Erythroblast (primary cell): Measurements from ENCODE around the gene PTPN22.

ENCODE experiments used
- DNase-seq, 2 experiments: peaks; one replicate each; lab custom pipeline; 2025; lab: John Stamatoyannopoulos, UW
- GATA1 ChIP-seq: IDR thresholded peaks from 2 replicates; pipeline ENCODE4 v1.6.1; 2011; ENCODE audit warnings: low read depth, mild to moderate bottlenecking, control low read depth, low read length, moderate library complexity
- POLR2A ChIP-seq: IDR thresholded peaks from 2 replicates; pipeline ENCODE4 v1.6.1; 2011; ENCODE audit warnings: mild to moderate bottlenecking, low read length

Gene PTPN22

GRCh38 chr1:113871597-113872113 lies at the start of gene PTPN22:
Gene PTPN22 (minus strand): TSS chr1:113871712.
- TF ChIP-seq POLR2A (peak; percentile 74), GATA1 (no peak)

DNA sequence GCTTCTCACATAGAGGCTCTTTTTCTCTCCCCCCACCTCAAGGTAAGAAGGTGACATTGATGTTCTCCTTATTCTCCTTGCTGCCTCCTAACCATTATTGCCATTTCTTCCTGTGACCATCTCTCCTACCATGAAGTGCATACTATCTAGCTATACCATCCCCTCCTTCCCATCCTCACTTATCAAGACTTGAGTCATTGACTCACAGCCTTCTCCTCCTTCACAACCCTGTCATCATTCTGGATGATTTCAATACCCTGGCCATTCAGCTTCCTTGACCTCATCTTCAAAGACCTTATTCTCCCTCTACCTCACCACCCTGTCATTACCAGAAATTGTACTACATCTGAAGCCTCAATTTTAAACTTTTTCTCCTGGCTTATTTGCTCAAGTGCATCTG lies 46.7 kb upstream of the PTPN22 start:
- TF ChIP-seq POLR2A: no peak
- TF ChIP-seq GATA1: no peak
- peak; percentile 67 to 81 for DNase-seq

More at GRCh38 chr1:113871597-113872113, at the start of gene PTPN22:
- peak; percentile 20 to 30 for DNase-seq

- peak; percentile 42 to 69 for DNase-seq
- TF ChIP-seq POLR2A: no peak
- TF ChIP-seq GATA1: no peak
These were observed 46.0 kb upstream of the PTPN22 start for GRCh38 chr1:113917400-113918082.

GRCh38 chr1:113916974-113917373 lies 45.5 kb upstream of the PTPN22 start:
- DNase-seq: no peak
- TF ChIP-seq POLR2A: no peak
- TF ChIP-seq GATA1: no peak

DNA sequence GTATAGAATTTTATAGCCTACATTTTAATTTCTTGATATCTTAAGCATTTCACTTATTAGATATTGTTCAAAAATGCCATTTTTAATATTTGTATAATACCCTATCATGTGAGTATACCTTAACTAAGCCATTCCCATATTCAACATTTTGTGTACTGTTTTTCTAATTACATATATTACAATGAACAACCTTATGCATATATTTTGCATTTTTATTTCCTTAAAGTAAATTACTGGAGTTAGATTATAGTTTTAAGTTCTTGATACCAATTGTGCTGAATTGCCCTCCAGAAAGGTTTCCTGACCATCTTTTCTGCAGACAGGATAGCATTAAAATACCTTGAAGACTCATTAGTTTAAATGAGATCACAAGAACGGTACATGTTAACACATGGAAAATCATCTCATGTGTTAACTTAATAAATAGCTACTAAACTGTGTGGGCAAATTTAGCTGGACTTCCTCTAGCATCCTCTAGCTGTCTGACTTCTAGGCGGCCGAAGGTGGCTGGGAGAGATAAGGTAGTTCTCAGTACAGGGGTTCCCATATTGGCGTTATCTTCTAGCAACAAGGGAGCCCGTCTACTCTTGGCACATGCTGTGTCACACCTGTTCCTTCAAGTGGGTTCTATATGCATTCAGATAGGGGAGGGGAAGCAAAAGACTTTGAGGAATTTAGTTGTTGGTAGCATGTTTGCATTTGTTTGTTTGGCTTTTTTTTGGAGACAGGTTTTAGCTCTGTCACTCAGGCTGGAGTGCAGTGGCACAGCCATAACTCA lies 42.6 kb upstream of the PTPN22 start:
- DNase-seq: peak; percentile 96 to 100
- TF ChIP-seq POLR2A (peak; percentile 55), GATA1 (peak; percentile 93)

DNA sequence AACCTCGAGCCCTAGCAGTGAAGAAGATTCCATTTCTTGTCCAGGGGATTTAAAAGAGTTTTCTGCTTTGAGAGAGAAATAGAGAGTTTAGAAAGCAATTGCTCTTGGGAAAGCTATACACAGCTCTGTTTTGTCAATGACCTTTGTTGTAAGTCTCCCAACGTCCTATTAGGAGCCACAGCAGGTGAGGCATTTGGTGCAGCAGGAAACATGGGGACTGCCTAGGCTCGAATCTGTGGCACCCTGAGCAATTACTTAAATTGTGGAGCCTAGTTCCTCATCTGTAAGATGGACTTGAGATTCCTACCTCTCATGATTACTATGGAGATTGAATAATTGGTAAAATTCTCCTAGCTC lies 41.8 kb upstream of the PTPN22 start:
- TF ChIP-seq POLR2A (no peak), GATA1 (no peak)
- peak in 1 of 2 experiments; percentile 46 for DNase-seq

GRCh38 chr1:113912594-113913311 lies 41.2 kb upstream of the PTPN22 start:
- DNase-seq: peak; percentile 77 to 82
- TF ChIP-seq POLR2A (peak; percentile 53), GATA1 (no peak)

- TF ChIP-seq GATA1 (no peak), POLR2A (no peak)
- DNase-seq: no peak
These were observed 33.9 kb upstream of the PTPN22 start for GRCh38 chr1:113905435-113905861.

- peak; percentile 99 to 100 for DNase-seq
- TF ChIP-seq POLR2A: peak; percentile 92
- no peak for TF ChIP-seq GATA1
These were observed 33.3 kb upstream of the PTPN22 start, which contains the start of the genes AP4B1 and DCLRE1B for GRCh38 chr1:113904674-113905434. Gene AP4B1 (minus strand): TSS chr1:113904799. CDS start chr1:113904717, 82 bp downstream. Gene DCLRE1B (plus strand): TSS chr1:113905326. CDS start chr1:113905587, 261 bp downstream.

- DNase-seq: peak in 1 of 2 experiments; percentile 90
These were observed 32.8 kb upstream of the PTPN22 start for GRCh38 chr1:113904293-113904673.

GRCh38 chr1:113903501-113904292 lies 32.2 kb upstream of the PTPN22 start:
- TF ChIP-seq GATA1: no peak
- no peak for TF ChIP-seq POLR2A
- DNase-seq: peak; percentile 41 to 53

More at GRCh38 chr1:113904293-113904673, 32.8 kb upstream of the PTPN22 start:
- no peak for TF ChIP-seq GATA1
- TF ChIP-seq POLR2A: no peak

DNA sequence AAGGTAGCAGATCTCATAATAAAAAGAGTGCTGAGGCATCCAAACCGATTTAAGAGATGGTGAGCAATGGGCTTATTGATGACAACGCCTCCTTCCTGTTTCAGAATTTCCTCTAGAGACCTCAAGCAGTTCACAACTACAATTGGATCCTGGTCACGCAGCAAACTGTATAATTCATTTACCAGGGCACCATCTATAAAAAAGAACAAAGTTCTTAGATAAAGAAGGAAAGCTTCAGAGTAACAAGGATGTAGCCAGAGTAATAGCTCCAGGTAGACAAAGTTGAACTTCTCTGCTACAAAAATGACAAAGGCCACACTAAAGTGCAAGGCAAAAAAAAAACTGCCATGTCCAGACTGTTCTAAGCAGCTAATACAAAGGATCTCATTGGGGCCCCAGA lies 29.7 kb upstream of the PTPN22 start:
- no peak for TF ChIP-seq GATA1
- TF ChIP-seq POLR2A: no peak
- DNase-seq: no peak
